Caco-2 (cell line): Measurements from ENCODE around the gene CCNG1. TPM values are rescaled to one million over a fixed set of nuclear protein-coding genes. Genes with fewer than 3 reads are reported as not detected.
"Not testable (repeated sequence)": the region's sequence is repeated elsewhere in the genome, so short reads cannot be mapped to it uniquely, and the experiment has no call there.

Experiments
- BruUV-seq: library from RNA; stranded (reverse); fragments of 400-500 nt; replicated peaks from 2 replicates; lab custom pipeline; 2021; lab: Mats Ljungman, UMichigan
- CTCF ChIA-PET: fragments of 300-600 bp; sonication (Branson Sonifier 250); formaldehyde crosslinking; loops from one replicate; lab custom pipeline; 2022; ENCODE audit warnings: antibody characterized with exemption; lab: Charles Lee
- POLR2A ChIA-PET: fragments of 300-600 bp; sonication (Branson Sonifier 250); formaldehyde crosslinking; loops from one replicate; lab custom pipeline; 2022; ENCODE audit warnings: antibody characterized with exemption; lab: Charles Lee
- DNase-seq, 2 experiments: peaks; one replicate each; pipeline versions ENCODE4 v3.0.0 to v3.0.0-alpha.2; 2020 to 2022
- H3K27me3 ChIP-seq: replicated peaks from 2 replicates; pipeline ENCODE4 v1.6.0; 2011; ENCODE audit warnings: low read length; ENCODE audit not compliant: control insufficient read depth, insufficient read depth
- H3K36me3 ChIP-seq: 2 replicates; pipeline ENCODE4 v1.5.1; 2011; ENCODE audit warnings: low read length; ENCODE audit not compliant: control insufficient read depth, insufficient read depth
- H3K4me1 ChIP-seq: fragments of 250-450 bp; sonication (Bioruptor Pico); 2 replicates; pipeline ENCODE4 v1.5.1; 2020; ENCODE audit warnings: mild to moderate bottlenecking
- H3K4me3 ChIP-seq: 2 replicates; pipeline ENCODE4 v1.5.1; 2011; ENCODE audit warnings: low read depth, mild to moderate bottlenecking, control low read depth, low read length
- H3K9me3 ChIP-seq: fragments of 250-450 bp; sonication (Bioruptor Pico); 2 replicates; pipeline ENCODE4 v1.5.1; 2020; ENCODE audit warnings: mild to moderate bottlenecking, moderate library complexity
- H3K27ac Mint-ChIP-seq: one replicate; pipeline ENCODE4 v1.8.0; 2022; ENCODE audit warnings: mixed read lengths; ENCODE audit not compliant: unreplicated experiment
- H3K27me3 Mint-ChIP-seq: one replicate; pipeline ENCODE4 v1.8.0; 2022; ENCODE audit warnings: mixed read lengths; ENCODE audit not compliant: insufficient read depth, unreplicated experiment
- H3K36me3 Mint-ChIP-seq: one replicate; pipeline ENCODE4 v1.8.0; 2022; ENCODE audit warnings: mild to moderate bottlenecking, mixed read lengths; ENCODE audit not compliant: insufficient read depth, unreplicated experiment
- H3K4me1 Mint-ChIP-seq: one replicate; pipeline ENCODE4 v1.8.0; 2022; ENCODE audit warnings: low read depth, mixed read lengths; ENCODE audit not compliant: unreplicated experiment
- H3K4me3 Mint-ChIP-seq: one replicate; pipeline ENCODE4 v1.8.0; 2022; ENCODE audit warnings: mild to moderate bottlenecking, moderate library complexity, mixed read lengths; ENCODE audit not compliant: unreplicated experiment
- H3K9me3 Mint-ChIP-seq: one replicate; pipeline ENCODE4 v1.8.0; 2022; ENCODE audit warnings: mixed read lengths; ENCODE audit not compliant: unreplicated experiment
- intact Hi-C: fragments of 100-400 bp; cut with micrococcal nuclease; formaldehyde crosslinking; loops from one replicate; pipeline ENCODE4 v1.10.0; 2022; ENCODE audit not compliant: unreplicated experiment
- total RNA-seq: library from RNA; stranded (reverse); gene quantifications from 2 replicates; pipeline ENCODE4 v1.2.3, GENCODE V29; 2022
- TF ChIP-seq, protein P1 (sequence below), 2 experiments: fragments of 200-600 bp in 1 of 2; IDR thresholded peaks; 1 replicate in 1 of 2; 2 replicates in 1 of 2; pipeline versions ENCODE4 v1.5.1 to v1.8.0; 2011 to 2022; ENCODE audit warnings: antibody characterized with exemption in 1 of 2, control low read depth in 1 of 2, inconsistent platforms in 1 of 2, low read depth in 1 of 2, low read length in 1 of 2, mild to moderate bottlenecking in 1 of 2, moderate library complexity in 1 of 2; ENCODE audit not compliant: insufficient read depth in 1 of 2, severe bottlenecking in 1 of 2, unreplicated experiment in 1 of 2

Gene CCNG1
- total RNA-seq, 1 experiment from 2014 or later, result 181 TPM

DNA sequence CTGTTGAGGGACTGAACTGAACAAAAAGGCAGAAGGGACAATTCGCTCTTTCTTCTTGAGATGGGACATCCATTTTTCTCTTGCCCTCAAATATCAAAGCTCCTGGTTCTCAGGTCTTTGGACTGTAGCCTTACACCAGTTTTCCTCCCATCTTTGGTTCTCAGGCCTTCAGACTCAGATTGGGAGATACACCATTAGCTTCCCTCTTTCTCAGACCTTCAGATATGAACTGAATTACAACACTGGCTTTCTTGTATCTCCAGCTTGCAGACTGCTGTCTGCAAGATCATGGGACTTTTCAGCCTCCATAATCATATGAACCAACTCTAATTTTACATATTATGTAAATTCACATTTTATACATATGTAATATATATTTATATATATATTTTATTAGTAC lies 12.6 kb upstream of the CCNG1 start:
- Histone ChIP-seq H3K9me3 (no peaks in the 10 kb centered on the region), H3K4me3 (no peak overlapping the region), H3K27me3 (no peaks in the 10 kb centered on the region), H3K36me3 (no peaks in the 10 kb centered on the region), H3K4me1 (no peaks in the 10 kb centered on the region)
- Mint-ChIP-seq H3K36me3 (no peaks in the 10 kb centered on the region), H3K9me3 (peaks cover 9% of the 10 kb centered on the region), H3K4me3 (no peak overlapping the region), H3K4me1 (no peaks in the 10 kb centered on the region), H3K27me3 (no peaks in the 10 kb centered on the region), H3K27ac (no peak overlapping the region)
- POLR2A ChIA-PET, result no interaction called here
- no TSS peak for BruUV-seq
- CTCF ChIA-PET, result no interaction called here
- TF ChIP-seq, protein P1, sequence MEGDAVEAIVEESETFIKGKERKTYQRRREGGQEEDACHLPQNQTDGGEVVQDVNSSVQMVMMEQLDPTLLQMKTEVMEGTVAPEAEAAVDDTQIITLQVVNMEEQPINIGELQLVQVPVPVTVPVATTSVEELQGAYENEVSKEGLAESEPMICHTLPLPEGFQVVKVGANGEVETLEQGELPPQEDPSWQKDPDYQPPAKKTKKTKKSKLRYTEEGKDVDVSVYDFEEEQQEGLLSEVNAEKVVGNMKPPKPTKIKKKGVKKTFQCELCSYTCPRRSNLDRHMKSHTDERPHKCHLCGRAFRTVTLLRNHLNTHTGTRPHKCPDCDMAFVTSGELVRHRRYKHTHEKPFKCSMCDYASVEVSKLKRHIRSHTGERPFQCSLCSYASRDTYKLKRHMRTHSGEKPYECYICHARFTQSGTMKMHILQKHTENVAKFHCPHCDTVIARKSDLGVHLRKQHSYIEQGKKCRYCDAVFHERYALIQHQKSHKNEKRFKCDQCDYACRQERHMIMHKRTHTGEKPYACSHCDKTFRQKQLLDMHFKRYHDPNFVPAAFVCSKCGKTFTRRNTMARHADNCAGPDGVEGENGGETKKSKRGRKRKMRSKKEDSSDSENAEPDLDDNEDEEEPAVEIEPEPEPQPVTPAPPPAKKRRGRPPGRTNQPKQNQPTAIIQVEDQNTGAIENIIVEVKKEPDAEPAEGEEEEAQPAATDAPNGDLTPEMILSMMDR (IDR thresholded peaks at IDR 0.05; ENCODE audit: insufficient read depth in 1 of 2, low read depth in 1 of 2, low read length in 1 of 2, severe bottlenecking in 1 of 2, unreplicated experiment in 1 of 2), result no peak
- no peak for DNase-seq
- intact Hi-C loops, result no loop called here

DNA sequence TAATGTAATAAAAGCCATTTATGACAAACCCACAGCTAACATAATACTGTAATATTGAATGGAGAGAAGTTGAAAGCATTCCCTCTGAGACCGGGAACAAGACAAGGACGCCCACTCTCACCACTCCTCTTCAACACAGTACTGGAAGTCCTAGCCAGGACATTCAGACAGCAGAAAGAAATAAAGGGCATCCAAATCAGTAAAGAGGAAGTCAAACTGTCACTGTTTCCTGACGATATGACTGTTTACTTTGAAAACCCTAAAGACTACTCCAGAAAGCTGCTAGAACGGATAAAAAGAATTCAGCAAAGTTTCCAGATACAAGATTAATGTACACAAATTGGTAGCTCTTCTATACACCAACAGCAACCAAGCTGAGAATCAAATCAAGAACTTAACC lies 11.3 kb upstream of the CCNG1 start:
- H3K4me1 ChIP-seq, H3K4me3 ChIP-seq, BruUV-seq, H3K36me3 ChIP-seq, H3K27me3 ChIP-seq, CTCF ChIA-PET, DNase-seq, H3K36me3 Mint-ChIP-seq, H3K4me1 Mint-ChIP-seq, intact Hi-C loops, H3K4me3 Mint-ChIP-seq, H3K9me3 Mint-ChIP-seq, H3K27ac Mint-ChIP-seq, POLR2A ChIA-PET, H3K9me3 ChIP-seq, H3K27me3 Mint-ChIP-seq: not testable (repeated sequence)

DNA sequence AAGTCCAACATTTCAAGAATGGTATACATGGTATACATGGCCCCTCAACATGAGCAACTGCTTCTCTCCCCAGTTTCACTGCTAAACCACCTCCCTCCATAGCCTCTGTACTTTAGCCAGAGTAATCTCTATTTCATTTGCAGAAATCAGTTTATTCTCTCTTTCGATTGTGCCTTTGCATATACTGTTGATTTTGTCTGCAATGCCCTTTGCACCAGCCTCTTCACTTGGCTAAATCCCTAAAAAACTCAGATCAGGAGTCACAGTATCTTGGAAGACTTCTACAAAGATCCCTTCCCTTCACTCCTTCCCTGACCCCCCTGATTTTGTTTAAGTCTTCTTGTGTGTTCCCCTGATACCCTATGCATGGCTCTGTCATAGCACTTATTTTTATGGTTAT lies 4.9 kb upstream of the CCNG1 start:
- TF ChIP-seq, protein P1 (IDR thresholded peaks at IDR 0.05; ENCODE audit: insufficient read depth in 1 of 2, low read depth in 1 of 2, low read length in 1 of 2, severe bottlenecking in 1 of 2, unreplicated experiment in 1 of 2), result no peak
- ChIA-PET CTCF (no interaction called here), POLR2A (no interaction called here)
- Histone ChIP-seq H3K27me3 (no peaks in the 10 kb centered on the region), H3K4me3 (no peak overlapping the region), H3K36me3 (no peaks in the 10 kb centered on the region), H3K9me3 (no peaks in the 10 kb centered on the region), H3K4me1 (0 out of 2 replicates have a peak, but pooled peaks cover 7% of the 10 kb centered on the region)
- Mint-ChIP-seq H3K4me3 (no peak overlapping the region), H3K9me3 (no peaks in the 10 kb centered on the region), H3K36me3 (peaks cover 7% of the 10 kb centered on the region), H3K27me3 (no peaks in the 10 kb centered on the region), H3K4me1 (peaks cover 8% of the 10 kb centered on the region), H3K27ac (no peak overlapping the region)
- DNase-seq, result no peak
- no TSS peak for BruUV-seq
- intact Hi-C loops, result no loop called here

DNA sequence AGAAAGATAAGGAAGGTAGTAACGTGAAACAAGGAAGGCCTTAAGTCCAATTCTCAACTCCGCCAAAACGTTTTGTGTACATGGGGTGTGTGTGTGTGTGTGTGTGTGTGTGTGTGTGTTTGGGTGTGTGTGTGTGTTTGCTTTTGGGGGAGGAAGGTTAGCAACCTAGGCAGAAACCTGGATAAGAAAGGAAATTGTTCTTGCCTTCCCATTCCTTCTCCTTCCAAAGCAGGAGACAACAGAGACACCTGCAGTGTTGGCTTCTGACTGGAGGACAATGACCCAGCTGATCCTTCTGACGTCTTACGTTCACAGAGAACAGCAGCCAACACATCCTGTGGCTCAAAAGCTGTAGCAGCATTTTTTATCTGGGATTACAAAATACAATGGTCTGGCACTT lies 4.1 kb upstream of the CCNG1 start:
- ChIA-PET POLR2A (no interaction called here), CTCF (no interaction called here)
- H3K4me1 Mint-ChIP-seq, result peaks cover 8% of the 10 kb centered on the region
- TF ChIP-seq, protein P1 (IDR thresholded peaks at IDR 0.05; ENCODE audit: insufficient read depth in 1 of 2, low read depth in 1 of 2, low read length in 1 of 2, severe bottlenecking in 1 of 2, unreplicated experiment in 1 of 2), result no peak
- Histone ChIP-seq H3K36me3 (no peaks in the 10 kb centered on the region), H3K4me1 (0 out of 2 replicates have a peak, but pooled peaks cover 7% of the 10 kb centered on the region), H3K4me3 (no peak overlapping the region), H3K27me3 (no peaks in the 10 kb centered on the region), H3K9me3 (no peaks in the 10 kb centered on the region)
- intact Hi-C loops, result no loop called here
- H3K27me3 Mint-ChIP-seq, result no peaks in the 10 kb centered on the region
- H3K36me3 Mint-ChIP-seq, result peaks cover 12% of the 10 kb centered on the region
- H3K9me3 Mint-ChIP-seq, result no peaks in the 10 kb centered on the region
- BruUV-seq, result no TSS peak
- no peak overlapping the region for H3K4me3 Mint-ChIP-seq
- H3K27ac Mint-ChIP-seq, result no peak overlapping the region
- DNase-seq, result no peak
